Measurements from ENCODE around the gene CYP2C18. TPM values are rescaled to one million over a fixed set of nuclear protein-coding genes. Genes with fewer than 3 reads are reported as not detected.

Gene CYP2C18
- total RNA-seq, 2 donors from 2014 or later, result not detected

DNA sequence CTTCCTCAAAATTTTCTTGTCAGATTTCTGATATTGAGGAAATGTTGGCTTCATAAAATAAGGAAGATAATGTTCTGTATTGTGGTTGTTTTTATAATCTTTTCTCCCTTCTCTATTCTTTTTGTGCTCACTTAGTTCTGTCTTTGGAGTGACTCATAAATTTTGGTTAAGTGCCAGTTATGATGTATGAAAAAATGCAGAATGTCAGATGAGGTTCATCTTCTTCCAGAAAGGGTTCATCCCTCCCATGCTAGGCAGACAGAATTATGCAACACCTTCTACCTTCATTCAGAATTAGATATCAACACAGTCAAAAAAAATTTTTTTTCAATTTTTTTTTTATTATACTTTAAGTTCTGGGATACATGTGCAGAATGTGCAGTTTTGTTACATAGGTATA lies 42.3 kb downstream of the CYP2C18 start:
- Histone ChIP-seq H3K4me3 (no peak overlapping the region), H3K9me3 (no peaks in the 10 kb centered on the region), H3K4me1 (no peaks in the 10 kb centered on the region), H3K27me3 (no peaks in the 10 kb centered on the region), H3K36me3 (no peaks in the 10 kb centered on the region), H3K27ac (no peak overlapping the region)
- TF ChIP-seq, protein P1, sequence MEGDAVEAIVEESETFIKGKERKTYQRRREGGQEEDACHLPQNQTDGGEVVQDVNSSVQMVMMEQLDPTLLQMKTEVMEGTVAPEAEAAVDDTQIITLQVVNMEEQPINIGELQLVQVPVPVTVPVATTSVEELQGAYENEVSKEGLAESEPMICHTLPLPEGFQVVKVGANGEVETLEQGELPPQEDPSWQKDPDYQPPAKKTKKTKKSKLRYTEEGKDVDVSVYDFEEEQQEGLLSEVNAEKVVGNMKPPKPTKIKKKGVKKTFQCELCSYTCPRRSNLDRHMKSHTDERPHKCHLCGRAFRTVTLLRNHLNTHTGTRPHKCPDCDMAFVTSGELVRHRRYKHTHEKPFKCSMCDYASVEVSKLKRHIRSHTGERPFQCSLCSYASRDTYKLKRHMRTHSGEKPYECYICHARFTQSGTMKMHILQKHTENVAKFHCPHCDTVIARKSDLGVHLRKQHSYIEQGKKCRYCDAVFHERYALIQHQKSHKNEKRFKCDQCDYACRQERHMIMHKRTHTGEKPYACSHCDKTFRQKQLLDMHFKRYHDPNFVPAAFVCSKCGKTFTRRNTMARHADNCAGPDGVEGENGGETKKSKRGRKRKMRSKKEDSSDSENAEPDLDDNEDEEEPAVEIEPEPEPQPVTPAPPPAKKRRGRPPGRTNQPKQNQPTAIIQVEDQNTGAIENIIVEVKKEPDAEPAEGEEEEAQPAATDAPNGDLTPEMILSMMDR (IDR thresholded peaks at IDR 0.05), result no peak
- DNase-seq (ENCODE audit: low spot score), result no peak

DNA sequence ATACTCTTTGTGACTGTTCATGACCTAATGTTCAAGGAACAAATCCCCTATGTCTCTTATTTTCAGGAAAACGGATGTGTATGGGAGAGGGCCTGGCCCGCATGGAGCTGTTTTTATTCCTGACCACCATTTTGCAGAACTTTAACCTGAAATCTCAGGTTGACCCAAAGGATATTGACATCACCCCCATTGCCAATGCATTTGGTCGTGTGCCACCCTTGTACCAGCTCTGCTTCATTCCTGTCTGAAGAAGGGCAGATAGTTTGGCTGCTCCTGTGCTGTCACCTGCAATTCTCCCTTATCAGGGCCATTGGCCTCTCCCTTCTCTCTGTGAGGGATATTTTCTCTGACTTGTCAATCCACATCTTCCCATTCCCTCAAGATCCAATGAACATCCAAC lies 51.7 kb downstream of the CYP2C18 start:
- Histone ChIP-seq H3K4me3 (no peak overlapping the region), H3K4me1 (no peaks in the 10 kb centered on the region), H3K27ac (no peak overlapping the region), H3K27me3 (no peaks in the 10 kb centered on the region), H3K9me3 (peaks cover 0 to 13% of the 10 kb centered on the region in 2 donors), H3K36me3 (no peaks in the 10 kb centered on the region)
- TF ChIP-seq, protein P1 (IDR thresholded peaks at IDR 0.05), result no peak
- DNase-seq (ENCODE audit: low spot score), result no peak

DNA sequence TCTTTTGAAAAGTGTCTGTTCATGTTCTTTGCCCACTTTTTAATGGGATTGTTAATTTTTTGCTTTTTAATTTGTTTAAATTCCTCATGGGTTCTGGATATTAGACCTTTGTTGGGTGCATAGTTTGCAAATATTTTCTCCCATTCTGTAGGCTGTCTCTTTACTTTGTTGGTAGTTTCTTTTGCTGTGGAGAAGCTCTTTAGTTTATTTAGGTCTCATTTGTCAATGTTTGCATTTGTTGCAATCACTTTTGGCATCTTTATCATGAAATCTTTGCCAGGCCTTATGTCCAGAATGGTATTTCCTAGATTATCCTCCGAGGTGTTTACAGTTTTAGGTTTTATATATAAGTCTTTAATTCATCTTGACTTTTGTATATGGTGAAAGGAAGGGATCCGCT lies 55.1 kb downstream of the CYP2C18 start:
- peaks cover 0 to 13% of the 10 kb centered on the region in 2 donors for H3K9me3 ChIP-seq

DNA sequence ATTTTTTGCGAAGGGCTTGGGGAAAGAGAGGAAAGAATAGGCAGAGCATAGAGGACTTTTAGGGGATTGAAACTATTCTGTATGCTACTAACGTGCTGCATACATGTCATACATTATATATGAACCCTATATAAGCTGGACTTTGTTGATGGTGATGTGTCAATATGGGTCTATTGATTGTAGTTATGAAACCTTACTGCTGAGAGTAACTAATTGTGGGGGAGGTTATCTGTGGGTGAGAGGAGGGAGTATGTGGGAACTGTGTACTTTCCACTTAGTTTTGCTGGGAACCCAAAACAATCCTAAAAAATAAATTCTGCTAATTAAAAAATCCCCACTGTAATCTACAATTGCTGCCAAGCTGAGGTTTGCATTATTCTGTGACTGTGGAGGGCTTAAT lies 63.6 kb downstream of the CYP2C18 start:
- Histone ChIP-seq H3K36me3 (no peaks in the 10 kb centered on the region), H3K4me3 (no peak overlapping the region), H3K27ac (no peak overlapping the region), H3K27me3 (no peaks in the 10 kb centered on the region), H3K9me3 (no peaks in the 10 kb centered on the region), H3K4me1 (no peaks in the 10 kb centered on the region)
- TF ChIP-seq, protein P1 (IDR thresholded peaks at IDR 0.05), result no peak
- no peak for DNase-seq (ENCODE audit: low spot score)

More for the DNA sequence above, 55.1 kb downstream of the CYP2C18 start:
- no peak for DNase-seq (ENCODE audit: low spot score)
- no peak overlapping the region for H3K4me3 ChIP-seq
- no peaks in the 10 kb centered on the region for H3K36me3 ChIP-seq
- TF ChIP-seq, protein P1 (IDR thresholded peaks at IDR 0.05), result no peak
- no peak overlapping the region for H3K27ac ChIP-seq
- H3K27me3 ChIP-seq, result no peaks in the 10 kb centered on the region
- no peaks in the 10 kb centered on the region for H3K4me1 ChIP-seq

DNA sequence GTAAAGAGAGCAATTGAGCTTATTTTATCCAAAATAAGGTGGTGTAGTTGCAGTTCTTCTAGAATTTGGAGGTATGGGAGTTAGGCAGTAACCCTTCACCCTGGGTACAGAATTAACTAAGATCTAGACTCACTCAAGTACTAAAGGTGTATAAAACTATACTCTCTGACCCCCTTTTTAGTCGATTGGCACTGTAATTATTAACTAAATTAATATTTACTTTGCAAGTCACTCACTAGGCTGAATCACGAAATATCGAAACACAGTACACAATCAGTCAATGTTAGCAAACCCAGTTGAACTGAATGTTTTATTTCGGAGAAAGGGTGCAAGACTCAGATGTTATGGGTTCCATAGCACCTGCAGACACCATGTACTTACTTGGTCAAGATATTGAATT lies 64.3 kb downstream of the CYP2C18 start:
- DNase-seq (ENCODE audit: low spot score), result no peak
- Histone ChIP-seq H3K27me3 (no peaks in the 10 kb centered on the region), H3K4me3 (no peak overlapping the region)

DNA sequence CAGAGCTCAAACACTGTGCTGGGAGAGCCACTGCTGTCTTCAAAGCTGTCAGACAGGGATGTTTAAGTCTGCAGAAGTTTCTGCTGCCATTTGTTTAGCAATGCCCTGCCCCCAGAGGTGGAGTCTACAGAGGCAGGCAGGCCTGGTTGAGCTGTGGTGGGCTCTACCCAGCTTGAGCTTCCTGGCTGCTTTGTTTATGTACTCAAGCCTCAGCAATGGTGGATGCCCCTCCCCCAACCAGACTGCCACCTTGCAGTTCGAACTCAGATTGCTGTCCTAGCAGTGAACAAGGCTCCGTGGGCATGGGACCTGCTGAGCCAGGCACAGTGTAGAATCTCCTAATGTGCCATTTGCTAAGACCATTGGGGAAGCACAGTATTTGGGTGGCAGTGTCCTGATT lies 74.4 kb downstream of the CYP2C18 start:
- Histone ChIP-seq H3K36me3 (no peaks in the 10 kb centered on the region), H3K4me3 (no peak overlapping the region), H3K27ac (no peak overlapping the region), H3K27me3 (no peaks in the 10 kb centered on the region), H3K9me3 (no peaks in the 10 kb centered on the region), H3K4me1 (no peaks in the 10 kb centered on the region)
- no peak for DNase-seq (ENCODE audit: low spot score)
- TF ChIP-seq, protein P1 (IDR thresholded peaks at IDR 0.05), result no peak

More for the DNA sequence above, 64.3 kb downstream of the CYP2C18 start:
- no peak overlapping the region for H3K27ac ChIP-seq
- H3K36me3 ChIP-seq, result no peaks in the 10 kb centered on the region
- no peaks in the 10 kb centered on the region for H3K9me3 ChIP-seq
- TF ChIP-seq, protein P1 (IDR thresholded peaks at IDR 0.05), result no peak
- H3K4me1 ChIP-seq, result no peaks in the 10 kb centered on the region
